NCI-H446 treated with DMSO at 0.1 percent for 48 hours (cell line): Measurements from ENCODE around the gene CDKAL1.
"Not testable (repeated sequence)": the region's sequence is repeated elsewhere in the genome, so short reads cannot be mapped to it uniquely, and the experiment has no call there.

Source experiments
- DNase-seq: peaks from one replicate; lab custom pipeline; 2025; lab: John Stamatoyannopoulos, UW

Gene CDKAL1

DNA sequence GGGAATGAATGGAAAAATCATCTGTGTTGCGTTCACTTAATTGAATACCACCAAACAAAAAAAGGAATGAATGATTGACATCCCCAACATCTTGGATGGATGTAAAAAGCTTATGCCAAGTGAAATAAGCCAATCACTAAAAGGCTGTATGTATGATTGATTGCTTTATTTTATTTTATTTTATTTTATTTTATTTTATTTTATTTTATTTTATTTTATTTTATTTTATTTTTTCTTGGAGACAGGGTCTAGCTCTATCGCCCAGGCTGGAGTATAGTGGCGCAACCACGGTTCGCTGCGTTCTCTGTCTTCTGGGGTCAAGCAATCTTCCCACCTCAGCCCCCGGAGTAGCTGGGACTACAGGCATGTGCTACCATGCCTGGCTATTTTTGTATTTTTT is 263.3 kb downstream of the CDKAL1 start:
- no peak for DNase-seq

DNA sequence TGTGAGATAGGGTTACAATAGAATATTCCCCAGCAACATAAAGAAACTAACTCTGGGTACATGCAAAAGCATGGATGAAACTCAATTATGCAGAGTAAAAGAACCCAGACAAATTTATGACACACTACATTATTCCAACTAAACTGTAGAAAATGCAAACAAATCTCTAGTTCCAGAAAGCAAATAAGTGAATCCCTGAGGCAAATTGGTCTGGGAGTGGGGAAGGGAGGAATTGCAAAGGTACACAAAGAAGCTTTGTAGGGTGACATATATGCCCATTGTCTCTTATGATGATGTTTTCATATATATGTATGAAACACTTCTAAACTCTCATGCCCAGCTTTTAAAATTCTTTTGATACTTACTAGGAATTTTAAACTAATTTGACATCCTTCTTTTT is 266.0 kb downstream of the CDKAL1 start:
- DNase-seq = no peak

DNA sequence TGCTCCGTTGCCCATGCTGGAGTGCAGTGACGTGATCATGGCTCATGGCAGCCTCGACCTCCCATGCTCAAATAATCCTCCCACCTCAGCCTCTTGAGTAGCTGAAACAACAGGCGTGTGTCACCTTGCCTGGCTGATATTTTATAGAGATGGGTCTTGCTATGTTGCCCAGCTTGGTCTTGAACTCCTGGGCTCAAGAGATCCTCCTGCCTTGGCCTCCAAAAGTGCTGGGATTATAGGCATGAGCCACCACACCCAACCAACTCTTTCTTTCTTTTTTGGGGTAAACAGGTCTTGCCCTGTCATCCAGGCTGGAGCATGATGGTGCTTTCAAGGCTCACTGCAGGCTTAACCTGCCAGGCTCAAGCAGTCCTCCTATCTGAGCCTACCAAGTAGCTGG is 266.4 kb downstream of the CDKAL1 start:
- no peak for DNase-seq

DNA sequence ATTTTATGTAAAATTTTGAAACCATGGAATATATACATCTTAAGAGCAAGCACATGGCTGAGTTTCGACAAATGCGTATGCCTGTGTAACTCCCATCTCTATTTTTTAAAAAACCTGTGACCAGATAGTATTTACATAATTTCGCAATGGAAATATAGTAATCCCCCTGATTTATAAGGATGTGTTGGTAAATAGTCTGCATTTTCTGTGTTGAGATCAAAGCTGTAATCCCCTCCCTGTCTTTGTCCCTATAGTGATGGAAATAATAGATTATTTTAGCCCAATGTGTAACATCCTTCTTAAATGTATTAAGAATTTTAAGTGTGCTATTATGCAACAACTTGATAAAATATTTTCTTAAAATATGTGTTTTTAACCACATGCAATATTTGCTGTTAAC is 267.3 kb downstream of the CDKAL1 start:
- DNase-seq = no peak

DNA sequence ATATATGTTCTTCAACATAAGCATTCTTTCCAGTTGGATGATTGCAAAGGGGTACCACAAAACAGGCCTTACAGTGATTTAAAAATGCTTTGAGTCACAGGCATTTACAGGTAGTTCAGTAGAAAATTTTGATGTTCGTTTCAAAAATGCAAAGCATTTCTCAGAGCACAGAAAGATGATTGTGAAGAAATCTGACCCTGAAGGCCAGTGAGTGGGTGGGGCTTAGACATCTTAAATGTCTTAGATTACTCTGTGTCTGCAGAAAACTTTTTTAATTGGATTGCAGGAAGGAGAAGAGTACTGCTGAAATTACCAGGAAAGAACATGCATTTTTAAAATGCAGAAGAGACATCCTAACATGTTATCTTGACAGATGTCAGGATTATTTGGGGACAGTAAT is 268.3 kb downstream of the CDKAL1 start:
- no peak for DNase-seq

DNA sequence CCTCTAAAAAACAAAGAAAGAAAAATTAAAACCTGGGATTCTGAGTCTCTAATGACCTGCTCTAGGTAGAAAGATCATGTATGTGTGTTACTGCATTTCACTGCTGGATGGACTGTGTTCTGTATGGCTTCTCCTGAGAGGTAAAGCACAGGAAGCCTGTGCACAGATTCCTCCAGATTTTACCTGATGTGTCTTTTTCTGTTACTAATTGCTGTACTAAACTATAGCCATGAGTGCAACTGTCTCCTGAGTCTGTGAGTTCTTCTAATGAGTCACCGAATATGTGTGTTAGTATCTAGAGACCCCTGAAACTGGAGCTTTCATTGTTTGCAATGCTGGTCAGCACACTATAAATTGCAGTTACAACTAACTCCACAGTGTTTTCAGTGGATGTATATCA is 270.8 kb downstream of the CDKAL1 start:
- no peak for DNase-seq

DNA sequence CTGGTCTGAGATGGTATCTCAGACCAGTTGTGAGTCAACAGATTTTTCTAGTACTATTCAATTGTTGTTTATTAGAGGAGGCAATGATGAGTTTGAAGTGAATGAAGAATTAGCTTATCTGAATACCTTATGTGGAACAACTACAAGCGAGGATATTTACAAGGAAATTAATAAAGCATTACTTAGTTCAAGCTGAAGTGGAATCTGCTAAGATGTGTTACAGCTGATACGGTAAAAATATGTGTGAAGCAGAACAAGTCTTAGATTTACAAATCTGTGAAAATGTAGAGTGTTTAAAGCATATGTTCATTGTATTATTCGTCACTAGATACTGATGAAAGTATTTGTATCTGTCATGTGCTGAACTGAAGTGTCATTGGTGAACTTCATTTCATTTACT is 272.4 kb downstream of the CDKAL1 start:
- no peak for DNase-seq

DNA sequence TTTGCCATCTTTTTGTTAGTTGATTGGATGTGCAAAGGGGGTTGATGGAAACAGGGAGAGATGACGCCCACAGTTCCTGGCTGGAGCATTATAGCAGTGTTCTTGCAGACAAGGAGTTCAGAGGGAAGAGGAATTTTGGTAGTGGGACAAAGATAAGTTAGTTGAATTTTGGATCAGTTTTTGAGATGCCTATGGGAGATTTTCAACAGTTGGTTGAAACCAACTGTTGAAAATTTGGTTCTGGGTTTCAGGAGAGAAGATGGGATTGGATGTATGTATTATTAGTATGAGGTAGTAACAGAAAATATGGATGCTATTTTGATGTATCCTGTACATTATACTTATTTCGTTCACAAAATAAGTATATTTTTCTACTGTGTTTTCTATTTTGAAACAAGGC is 274.2 kb downstream of the CDKAL1 start:
- DNase-seq = no peak

DNA sequence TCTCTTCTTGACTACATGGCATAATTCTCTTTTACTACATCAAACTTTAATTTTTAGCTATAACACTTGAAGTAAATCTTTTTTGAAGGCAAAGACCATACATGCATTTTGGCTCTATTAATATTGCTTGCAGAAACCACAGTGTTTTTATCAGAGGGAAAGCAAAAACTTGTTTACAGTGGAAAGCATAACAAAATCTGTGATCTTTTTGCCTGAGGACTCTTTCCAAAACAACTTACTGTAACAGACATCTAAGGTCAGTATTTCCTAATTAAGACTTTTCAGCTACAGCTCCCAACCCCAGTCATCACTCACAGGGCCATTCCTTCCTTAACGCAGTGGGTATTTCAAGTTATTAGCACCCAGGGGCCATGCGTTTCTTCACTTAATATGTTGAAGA is 274.7 kb downstream of the CDKAL1 start:
- no peak for DNase-seq

DNA sequence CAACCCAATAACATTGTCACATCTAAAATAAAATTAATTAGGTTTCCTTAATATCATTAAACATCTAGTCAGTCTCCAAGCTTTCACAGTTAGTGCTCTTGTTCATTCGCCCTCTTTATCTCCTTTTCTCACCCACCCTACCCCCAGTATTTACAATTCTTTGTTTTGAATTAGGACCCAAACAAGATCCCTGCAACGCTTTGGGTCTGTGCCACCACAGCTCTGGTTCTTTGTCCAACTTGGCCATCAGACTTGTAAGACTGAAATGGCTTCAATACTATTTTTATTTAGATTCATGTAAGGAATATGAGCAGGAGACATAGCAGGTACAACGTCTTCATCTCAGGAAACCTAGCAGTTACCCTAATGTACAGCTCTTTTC is 276.5 kb downstream of the CDKAL1 start:
- DNase-seq = no peak

DNA sequence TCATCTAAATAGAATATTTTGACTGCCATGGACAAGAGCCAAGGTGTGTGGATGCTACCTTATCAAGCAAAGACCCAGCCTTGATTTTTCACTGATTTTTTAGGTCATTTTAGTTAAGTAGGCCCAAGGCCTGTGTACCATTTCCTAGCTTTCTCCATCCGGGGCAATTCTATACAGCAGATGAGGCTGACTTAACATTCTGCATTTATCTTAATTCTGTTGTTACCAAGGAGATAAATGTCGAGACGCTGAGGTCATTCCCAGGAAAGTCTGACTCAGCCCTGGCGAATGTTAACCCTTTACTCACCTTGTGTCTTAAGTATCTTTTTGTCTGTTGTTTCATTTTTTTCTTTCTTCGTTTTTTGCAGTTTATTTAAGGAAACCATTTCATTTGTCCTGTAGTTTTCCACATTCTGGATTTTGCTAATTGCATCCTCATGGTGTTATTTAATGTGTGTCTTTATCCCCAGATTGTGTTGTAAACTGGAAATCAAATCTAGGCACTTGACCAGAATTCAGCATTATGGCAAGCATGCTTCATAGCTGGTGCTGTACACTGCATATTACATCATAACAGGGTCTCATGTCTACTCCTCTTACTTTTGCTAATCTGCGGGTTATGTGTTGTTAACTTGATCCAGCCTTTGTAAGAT is 277.0 kb downstream of the CDKAL1 start:
- peak; percentile 66 for DNase-seq

DNA sequence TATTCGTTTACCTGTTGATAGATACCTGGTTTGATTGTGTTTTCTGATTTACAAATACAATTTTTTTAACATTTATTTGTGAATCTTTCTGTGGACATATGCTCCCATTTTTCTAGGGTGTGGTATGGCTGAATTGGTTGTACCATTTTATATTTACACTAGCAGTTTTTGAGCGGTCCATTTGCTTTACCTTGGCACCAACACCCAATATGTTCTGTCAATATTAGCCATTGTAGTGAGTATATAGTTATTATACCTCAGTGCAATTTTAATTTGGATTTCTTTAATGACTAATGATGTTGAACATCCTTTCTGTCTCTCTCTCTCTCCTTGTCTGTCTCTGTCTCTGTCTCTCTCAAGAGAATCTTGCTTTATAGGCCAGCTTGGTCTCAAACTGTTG is 278.5 kb downstream of the CDKAL1 start:
- no peak for DNase-seq

DNA sequence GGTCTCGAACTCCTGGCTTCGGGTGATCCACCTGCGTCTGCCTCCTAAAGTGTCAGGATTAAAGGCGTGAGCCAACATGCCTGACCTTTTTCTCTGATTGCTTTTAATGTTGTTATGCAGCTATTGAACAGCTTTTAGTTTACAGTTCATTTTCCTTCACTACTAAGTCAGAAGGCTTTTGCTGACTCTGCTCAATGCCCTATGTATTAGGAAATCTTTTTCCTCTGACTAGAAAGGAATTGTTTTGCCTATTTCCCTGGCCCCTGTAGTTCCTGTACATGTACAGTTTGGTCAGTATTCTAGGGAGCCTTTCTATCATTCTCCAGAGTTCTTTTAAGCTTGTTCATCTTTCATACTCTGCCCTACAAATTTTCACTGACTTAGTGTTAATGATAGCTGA is 280.2 kb downstream of the CDKAL1 start:
- DNase-seq = no peak

DNA sequence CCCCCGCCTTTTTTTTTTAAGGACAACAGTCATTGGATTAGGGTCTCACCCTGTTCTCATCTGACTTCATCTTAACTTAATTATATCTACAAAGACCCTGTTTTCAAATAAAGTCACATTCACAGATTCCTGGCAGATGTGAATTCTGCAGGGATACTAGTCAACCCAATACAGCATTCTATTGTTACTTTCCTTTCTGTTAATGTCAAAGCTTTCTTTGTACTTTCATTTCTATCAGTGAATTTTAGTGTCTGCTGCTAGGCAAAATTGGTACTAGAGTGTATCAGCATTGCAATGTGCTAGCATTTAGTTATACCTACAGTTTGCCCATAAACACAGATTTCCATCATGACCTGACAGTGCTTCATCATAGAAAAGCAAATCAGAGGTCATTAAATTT is 281.9 kb downstream of the CDKAL1 start:
- DNase-seq = no peak

DNA sequence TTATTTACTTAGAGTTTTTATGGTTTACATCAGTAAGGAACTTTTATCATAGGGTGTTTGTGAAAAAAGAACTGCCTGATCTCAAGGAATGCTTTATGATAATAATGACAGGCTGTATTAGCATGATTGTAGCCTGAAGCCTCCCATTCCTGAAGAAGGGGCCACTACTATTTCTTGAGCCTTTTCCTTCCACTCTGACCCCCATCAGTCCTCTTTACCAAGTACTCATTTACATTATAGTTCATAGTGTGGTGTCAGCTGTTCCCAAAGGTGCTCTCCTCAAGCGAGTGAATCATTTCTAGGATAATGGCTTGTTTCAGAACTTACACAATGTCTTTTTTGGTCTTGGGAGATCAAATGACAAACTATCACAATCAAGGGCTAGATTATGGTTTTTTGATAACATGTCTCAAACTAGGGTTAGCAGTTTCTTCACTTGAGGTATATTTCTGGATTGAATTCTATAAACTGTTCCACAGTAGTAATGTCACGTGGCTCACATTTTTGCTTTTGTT is 283.6 kb downstream of the CDKAL1 start:
- DNase-seq = no peak

DNA sequence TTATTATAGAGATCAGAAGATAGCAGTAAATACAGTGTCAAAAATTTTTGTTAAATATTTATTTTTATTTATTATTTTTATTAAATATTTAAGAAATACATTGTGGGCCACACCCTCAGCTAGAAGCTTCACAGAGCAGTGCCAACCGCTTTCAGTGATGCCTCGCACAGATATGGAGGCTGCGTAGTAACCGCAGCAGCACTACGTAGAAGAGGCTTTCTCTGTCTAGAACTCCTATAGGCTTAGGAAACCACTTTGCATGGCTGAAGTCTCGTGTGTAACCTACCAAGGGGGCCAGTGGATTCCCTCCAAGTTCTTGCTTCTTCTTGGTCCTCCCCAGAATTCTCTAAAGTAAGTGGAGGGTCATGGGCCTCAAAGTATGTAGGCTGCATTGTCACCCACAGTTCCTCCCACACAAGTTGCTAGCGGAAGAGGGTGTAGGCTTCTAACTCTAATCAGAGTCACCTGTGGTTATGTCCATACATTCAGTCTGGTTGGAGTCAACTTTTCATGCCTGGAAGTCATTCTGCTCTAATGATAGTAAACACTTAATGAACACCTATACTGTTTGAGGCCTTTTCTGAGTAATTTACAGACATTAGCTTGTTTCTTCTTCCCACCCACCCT is 285.6 kb downstream of the CDKAL1 start:
- no peak for DNase-seq

DNA sequence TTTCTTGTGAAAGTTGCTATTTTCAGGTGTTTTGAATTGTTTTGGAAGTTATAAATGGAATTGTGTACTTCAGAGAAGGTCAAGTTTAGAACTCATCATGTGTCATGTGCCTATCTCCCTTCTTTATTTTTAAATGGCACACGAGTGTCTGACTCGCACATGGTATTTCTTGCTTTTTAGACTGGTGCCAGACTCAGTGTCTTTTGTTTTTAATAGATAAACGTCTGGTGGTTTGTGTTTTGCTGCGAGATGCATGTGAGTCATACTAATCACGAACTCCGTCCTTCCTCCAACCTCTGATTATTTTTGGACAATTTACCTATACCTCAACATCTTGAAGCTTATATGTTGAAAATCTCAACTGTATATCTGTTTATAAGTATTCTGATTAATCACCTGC is 292.1 kb downstream of the CDKAL1 start:
- DNase-seq = no peak

DNA sequence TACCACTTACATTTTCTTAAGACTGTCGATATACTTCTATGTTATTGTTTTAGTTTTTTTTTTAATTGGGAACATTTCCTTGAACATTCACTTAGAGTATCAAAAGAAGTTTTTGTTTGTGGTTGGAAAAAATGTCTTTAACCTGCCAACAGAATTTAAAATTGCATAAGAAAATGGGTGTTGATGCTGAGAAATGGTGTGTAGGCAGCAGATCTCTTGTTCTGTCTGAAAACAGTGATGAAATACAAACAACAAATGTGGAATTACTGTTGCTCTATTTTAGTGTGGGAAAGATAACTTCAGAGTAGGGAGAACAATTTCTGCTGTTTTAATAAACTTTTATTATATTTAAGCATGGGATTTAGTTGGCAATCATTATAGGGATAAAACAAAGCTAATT is 293.5 kb downstream of the CDKAL1 start:
- DNase-seq = no peak

DNA sequence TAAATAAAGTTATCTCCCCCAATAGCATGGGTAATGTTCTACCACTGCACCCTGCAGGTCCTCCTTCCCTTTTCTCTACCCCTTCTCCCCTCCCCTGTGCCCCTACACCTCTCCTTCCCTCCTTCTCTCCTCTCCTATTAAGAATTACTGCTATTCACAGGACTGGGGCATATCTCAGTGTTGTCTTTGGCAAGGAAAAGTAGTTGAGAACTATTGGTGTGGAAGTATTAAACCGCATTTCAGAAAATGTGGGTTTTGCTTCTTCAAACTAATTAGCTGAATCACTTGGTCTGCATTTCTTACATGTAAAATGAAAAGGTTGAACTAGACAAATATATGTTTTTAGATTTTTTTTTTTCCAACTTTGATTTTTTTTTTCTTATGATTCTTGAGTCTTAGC is 296.3 kb downstream of the CDKAL1 start:
- DNase-seq = peak; percentile 6

DNA sequence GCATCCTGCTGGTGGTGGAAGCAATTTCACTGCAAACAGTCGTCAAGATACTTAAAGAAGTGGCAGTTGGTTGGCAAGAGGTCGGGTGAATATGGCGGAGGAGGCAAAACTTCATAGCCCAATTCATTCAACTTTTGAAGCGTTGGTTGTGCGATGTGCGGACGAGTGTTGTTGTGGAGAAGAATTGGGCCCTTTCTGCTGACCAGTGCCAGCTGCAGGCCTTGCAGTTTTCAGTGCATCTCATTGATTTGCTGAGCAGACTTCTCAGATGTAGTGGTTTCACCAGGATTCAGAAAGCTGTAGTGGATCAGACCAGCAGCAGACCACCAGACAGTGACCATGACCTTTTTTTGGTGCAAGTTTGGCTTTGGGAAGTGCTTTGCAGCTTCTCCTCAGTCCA is 297.0 kb downstream of the CDKAL1 start:
- not testable (repeated sequence) for DNase-seq

DNA sequence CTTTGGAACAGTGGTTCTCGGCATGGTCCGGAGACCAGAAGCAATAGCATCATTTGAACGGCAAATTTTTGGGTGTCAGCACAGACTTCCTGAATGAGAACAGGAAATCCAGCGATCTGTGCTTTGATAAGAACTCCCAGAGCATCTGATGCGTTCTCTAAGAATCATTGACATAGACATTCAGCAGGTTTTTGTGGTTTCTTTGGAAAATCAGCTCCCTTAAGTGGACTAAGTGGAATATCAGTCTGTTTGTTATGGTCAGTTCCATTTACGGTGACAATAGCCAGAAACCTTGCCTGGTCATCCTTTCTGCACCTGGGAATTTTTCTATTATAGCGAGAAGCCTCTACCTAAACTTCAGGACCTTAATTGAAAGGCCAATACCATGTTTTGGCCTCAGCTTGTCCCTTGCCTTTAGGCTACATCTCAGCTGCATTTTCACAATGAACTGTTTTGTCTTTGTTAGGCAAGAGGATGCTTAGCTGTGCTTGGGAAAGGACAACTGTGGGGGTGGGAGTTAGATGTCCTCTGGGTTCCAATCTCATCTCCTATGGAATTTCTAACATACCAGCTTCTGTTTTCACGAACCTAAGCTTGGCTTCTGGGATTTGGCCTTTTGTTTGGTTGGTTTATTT is 299.7 kb downstream of the CDKAL1 start:
- no peak for DNase-seq

DNA sequence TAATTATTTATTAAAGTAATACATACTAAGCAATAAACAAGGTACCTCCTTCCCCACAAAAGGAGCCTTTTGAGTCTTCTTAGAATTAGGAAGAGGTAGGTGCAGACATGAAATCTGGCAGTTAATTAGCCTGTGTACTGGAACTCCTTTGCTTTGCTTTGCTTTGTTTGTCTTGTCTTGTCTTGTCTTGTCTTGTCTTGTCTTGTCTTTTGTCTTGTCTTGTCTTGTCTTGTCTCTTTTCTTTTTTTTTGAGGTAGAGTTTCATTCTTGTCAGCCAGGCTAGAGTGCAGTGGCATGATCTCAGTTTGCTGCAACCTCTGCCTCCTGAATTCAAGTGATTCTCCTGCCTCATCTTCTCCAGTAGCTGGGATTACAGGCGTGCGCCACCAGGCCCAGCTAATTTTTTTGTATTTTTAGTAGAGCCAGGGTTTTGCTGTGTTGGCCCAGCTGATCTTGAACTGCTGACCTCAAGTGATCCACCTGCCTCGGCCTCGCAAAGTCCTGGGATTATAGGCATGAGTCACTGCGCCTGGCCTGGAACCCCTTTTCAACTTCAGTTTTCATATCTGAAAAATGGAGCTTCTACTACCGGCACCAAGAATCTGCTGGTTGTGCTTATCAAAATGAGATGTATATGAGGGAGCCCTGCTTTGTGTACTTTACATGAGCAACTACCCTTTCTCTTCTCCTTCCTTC is 301.2 kb downstream of the CDKAL1 start:
- no peak for DNase-seq

DNA sequence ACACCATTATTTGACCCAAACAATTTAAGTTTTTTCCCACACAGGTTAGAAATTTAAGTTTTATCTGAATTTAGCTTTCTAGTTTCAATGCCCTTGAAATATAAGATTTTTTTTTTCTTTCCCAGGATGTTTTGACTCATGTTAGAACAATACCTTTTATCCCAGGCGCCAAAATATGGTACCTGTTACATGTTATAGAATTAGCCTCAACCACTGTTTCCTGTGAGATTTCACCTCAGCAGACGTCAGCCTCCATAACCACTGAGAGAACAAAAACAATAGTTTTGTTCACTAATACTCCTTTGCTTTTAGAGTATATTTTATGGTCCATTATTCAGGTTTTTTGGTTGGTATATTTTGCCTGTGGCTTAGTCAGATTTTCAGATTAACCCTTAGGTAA is 302.9 kb downstream of the CDKAL1 start:
- DNase-seq = no peak
